ENCODE results near the gene OR7A5.
"Not testable (repeated sequence)": the region's sequence is repeated elsewhere in the genome, so short reads cannot be mapped to it uniquely, and the experiment has no call there.

The OR7A5 gene

DNA sequence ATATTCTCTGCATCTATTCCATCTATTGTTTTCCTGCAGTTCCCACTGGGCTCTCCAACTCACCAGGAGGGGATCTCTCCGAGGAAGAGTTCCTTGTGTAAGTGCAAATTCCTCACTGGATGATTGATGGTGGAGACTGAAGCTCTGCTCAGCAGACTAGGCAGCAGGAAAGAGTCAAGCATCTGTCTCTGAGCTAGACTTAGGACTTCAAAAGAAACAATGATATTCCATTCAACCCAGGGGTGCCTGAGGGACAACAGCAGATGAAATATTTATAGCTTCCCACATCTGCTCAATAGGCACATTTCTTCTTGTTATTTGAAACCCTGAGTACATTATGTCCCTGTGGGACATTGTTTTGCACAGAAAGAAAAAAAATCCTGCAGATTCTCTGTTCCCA, at the start of gene OR7A5, which contains the start of gene OR7C1:
OR7A5 (minus strand) TSS at position 175 of the 400 bp plus-strand sequence. CDS start 6,944 bp downstream, outside the sequence.
OR7C1 (minus strand) TSS at position 175 of the 400 bp plus-strand sequence. CDS start 35,049 bp downstream, outside the sequence.
- no peak for DNase-seq (ENCODE audit: low spot score)

DNA sequence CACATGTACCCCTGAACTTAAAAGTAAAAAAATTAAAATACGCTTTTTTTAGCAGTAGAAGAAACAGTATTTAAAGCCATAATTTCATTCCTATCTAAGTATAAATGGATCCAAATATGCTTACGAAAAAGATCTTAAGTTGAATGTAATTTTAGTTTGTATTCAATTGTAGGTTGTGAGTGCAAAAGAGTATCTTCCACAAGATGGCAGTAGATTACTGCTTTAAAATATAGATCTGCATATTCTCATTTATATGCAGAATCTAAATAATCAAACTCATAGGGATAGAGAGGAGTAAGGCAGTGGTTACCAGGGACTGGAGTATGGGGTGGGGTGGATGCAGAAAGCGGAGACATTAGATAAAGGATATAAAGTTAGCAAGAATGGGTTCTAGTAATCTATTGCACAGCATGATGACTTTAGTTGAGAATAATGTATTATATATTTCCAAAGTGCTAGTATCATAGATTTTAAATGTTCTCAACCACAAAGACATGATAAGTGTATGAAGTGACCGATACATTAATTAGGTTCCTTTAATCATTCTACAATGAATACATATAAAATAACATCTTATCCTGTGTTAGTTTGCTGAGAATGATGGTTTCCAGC, 36.7 kb upstream of the OR7A5 start:
- DNase-seq (ENCODE audit: low spot score): no peak

DNA sequence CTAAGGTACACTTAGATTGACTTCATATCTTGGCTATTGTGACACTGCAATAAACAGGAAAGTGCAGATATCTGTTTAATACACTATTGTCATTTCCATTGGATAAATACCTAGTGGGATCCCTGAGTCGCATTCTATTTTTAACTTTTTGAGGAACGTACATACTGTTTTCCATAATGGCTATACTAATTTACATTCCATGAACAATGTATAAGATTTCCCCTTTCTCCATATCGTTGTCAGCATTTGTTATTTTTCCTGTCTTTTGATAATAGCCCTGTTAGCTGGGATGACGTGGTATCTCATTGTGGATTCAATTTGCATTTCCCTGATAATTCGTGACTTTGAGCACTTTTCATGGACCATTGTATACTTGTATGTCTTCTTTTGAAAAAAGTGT, 33.5 kb upstream of the OR7A5 start:
- DNase-seq (ENCODE audit: low spot score): no peak

DNA sequence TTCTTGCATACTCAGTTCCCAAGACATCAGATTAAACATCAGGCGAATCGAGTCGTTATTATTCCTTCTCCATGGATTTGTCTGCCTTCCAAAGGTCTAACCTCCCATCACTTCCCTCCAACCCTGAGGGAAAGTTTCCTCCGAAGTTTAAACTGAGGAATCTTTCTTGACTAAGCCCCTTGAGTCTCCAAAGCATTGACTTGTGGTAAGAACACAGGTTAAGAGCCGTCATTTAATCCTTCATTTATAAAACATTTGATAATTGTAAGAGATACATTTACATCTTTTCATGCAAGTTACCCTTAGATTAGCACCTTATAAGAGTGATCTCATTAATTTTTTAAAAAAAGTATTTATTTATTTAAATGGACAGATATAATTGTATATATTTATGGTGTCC, 13.8 kb upstream of the OR7A5 start, which contains the start of gene OR7A10:
OR7A10 (minus strand) TSS at position 101 of the 400 bp plus-strand sequence. CDS start 7,045 bp downstream, outside the sequence.
- DNase-seq (ENCODE audit: low spot score): no peak

DNA sequence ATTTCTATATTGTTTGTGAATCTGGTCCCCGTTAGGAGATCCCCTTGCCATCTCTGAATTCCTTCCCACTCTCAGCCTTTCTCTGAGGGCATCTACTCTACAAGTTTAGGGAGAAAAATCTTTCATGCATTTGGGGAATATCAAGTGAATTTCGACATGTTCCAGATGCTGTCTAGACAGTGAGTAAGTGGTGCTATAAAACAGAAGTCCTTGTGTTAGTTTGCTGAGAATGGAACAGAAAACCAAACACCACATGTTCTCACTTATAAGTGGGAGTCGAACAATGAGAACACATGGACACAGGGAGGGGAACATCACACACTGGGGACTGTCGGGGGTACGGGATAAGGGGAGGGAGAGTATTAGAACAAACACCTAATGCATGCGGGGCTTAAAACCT, 8.6 kb upstream of the OR7A5 start:
- DNase-seq (ENCODE audit: low spot score): no peak

DNA sequence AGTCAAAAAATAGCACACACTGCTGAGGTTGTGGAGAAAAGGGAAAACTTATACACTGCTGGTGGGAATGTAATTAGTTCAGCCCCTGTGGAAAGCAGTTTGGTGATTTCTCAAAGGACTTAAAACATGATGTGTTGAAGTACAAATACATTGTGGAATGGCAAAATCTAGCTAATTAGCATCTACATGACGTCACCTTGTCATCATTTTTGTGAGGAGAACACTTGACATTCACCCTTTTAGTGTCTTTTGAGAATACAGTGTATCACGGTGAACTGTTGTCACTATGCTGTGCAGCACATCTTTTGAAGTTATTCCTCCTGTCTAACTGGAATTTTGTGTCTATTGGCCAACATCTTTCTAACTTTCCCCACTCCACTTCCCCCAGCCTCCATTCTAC, 8.2 kb upstream of the OR7A5 start:
- no peak for DNase-seq (ENCODE audit: low spot score)

DNA sequence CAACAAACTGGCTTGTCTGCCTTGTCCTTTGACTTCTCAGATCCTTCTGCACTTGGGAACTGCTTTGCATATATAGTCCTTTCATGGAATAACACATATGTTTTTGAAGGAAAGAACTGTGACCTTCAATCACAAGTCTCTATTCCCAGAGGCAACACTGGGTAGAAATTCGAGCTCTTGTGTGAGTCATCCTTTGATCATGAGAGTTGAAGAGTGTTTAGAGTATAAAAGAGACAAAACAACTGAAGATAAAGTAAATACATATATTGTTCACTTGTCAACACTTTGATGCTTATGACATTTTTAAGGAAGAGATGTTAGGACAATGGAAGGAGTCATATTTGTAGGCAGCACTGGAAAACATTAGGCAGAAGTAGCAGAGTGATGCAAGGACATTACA, 5.2 kb upstream of the OR7A5 start:
- DNase-seq (ENCODE audit: low spot score): no peak

DNA sequence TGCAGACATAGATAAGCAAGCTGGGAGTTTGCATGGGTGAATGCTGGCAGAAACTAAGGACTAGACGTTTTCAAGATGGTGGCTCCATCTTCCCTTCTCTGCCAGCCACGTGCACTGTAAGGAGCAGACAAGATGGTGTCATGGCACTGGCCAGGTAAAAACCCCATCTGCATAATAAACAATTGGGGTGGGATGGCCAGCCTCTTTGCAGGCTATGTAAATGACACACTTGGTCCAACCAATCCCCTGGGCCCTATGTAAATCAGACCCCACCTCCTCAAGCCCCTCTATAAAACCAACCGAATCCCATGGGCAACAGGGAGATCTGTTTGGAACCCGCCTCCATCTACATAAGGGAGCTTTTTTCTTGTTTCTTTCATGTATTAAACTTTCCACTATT, 2.4 kb upstream of the OR7A5 start:
- DNase-seq (ENCODE audit: low spot score): no peak

DNA sequence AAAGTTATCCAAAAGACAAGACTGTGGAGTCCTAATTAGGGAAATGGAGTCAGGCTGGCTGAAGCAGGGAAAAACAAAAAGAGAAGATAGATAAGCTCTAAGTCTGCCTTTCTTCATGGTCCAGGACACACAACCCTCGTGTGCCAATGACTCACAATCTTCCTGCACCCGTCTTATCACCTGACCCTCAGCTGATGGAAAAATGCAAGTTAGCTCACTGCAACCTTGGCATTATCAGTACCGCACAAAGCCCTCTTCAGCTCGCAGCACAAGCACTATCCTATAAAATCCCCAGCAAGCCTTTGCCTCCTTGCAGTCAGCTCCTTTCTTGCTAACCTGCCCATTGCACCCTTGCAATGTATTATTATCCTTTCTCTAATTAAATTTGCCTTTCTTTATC, 4.3 kb downstream of the OR7A5 start:
- no peak for DNase-seq (ENCODE audit: low spot score)

DNA sequence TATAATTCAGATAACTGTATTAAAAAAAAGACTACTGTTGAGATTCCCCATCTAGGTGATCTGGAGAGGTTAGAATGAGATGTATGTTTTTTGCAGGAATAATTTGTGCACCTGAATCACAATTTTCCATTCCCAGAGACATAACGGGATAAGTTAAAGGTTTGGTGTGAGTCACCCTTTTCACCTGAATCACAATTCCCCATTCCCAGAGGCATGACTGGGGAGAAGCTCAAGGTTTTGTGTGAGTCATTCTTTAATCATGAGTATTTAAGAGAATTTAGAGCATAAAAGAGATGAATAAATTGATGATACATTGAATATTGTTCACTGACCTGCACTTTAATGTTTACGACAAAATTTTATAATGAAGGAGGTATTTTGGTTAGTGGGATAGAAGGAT, 9.0 kb downstream of the OR7A5 start:
- no peak for DNase-seq (ENCODE audit: low spot score)

DNA sequence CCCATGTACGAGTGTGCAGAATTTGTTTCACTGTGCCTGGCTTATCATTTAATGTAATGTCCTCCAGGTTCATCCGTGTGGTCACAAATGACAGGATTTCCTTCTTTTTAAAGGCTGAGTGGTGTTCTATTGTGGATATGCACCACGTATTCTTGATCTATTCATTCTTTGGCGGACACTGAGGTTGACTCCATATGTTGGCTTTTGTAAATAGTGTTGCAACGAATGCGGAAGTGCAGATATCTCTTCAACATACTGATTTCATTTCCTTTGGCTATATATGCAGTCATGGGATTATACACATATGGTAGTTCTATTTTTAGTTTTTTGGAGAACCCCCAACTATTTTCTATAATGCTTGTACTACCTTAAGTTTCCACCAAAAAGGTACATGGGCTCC, 13.0 kb downstream of the OR7A5 start:
- no peak for DNase-seq (ENCODE audit: low spot score)

DNA sequence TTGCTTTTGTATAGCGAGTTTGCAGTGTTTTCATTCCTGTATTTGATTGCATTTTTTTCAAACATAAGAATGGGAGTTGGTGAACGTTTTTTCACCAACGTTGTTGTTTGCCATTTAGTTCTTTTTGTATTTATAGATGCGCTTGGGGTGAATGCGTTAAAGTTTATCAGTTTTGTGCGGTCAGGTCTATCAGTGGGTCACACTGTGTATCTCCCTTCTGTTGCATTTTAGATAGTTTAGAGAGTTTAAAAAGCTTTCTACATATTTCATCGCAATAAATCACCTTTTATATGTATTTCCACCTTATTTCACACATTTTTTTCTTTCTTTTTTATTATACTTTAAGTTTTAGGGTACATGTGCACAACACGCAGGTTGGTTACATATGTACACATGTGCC, 16.4 kb downstream of the OR7A5 start:
- DNase-seq (ENCODE audit: low spot score): no peak

DNA sequence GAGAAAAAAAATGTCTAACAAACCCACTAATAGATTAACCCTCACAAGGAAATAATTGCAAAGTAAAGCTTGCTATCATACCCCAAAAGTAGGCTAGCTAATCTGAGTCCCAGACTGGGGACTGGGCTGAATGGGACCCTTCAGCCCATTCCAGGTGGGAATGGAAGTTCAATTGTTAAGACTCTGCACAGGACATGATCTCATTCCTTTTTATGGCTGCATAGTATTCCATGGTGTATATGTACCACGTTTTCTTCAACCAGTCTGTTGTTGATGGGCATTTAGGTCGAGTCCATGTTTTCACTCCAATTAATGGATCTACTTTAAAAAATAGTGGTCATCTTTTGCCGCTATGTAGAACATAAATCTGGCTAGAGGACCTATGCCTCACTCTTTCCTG, 17.9 kb downstream of the OR7A5 start:
- no peak for DNase-seq (ENCODE audit: low spot score)

DNA sequence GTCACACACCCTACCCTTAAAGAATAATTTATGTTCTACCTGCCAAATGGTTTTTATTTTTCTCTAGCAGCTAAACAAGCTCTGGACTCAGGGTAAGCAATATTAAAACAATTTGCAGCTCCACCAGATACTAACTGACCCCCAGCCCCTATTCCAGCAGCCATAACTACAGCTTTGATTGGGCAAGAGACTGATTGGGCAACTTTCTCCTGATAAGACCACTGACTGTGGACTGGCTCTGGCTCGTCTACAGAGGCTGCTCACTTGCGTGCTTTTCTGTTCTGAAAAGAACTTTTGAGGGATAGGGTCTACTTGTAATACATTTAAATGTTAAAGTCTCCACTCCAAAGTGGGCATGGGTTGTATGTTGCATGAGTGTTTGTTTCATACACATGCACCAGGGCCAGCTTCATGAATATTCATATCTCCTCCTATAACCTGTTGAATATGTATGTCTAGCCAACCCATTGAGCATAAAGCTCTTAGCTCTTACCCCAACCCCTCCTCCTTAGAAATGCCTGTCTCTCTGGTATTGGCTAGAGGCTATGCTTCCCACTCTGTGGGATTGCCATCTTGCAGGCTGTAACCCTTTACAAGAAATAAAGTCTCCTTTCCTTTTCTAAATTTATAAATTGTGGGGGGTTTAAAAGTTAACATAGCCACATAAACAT, 19.9 kb downstream of the OR7A5 start:
- no peak for DNase-seq (ENCODE audit: low spot score)

DNA sequence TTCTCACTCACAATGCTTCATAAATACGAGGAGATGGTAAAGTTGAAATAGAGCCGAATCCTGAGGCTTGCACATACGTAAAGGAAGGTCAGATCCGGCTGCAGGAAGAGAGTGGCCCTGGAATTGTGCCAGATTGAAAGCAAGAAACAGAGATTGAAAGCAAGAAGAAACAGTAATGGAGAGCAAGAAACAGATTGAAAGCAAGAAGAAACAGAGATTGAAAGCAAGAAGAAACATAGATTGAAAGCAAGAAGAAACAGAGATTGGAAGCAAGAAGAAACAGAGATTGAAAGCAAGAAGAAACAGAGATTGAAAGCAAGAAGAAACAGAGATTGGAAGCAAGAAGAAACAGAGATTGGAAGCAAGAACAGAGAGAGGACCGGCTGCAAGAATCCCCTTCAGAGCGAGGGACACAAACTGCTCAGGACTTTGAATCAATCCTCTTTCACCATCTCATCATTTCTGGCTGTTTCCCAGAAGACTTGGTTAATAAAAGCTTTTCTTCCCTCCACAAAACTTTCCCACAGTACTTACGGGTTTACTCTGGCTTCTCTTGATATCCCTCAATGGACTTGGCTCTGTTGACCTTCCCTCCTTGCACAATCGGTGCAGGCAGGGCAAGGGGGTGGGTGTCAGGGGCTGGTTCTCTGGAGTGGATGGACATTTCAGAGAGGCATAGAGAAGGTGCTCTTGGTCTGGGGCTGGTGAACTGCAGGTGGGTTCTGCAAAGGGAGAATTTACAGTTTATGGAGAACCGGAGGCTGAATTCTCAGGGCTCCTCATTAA, 25.5 kb downstream of the OR7A5 start:
- no peak for DNase-seq (ENCODE audit: low spot score)

DNA sequence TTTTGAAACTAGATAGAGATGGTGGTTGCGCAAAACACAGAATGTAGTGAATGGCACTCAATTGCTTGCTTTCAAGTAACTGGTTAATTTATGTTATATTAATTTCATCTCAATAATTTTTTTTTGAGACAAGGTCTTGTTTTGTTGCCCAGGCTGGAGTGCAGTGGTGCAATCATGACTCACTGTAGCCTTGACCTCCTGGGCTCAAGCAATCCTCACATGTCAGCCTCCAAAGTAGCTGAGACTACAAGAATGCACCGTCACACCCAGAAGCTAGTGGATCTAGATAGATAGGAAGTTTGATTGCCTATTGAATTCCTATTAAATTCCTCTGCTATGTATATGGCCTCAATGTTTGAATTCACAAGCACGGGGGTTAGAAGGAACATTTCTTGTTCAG, 30.2 kb downstream of the OR7A5 start:
- no peak for DNase-seq (ENCODE audit: low spot score)

DNA sequence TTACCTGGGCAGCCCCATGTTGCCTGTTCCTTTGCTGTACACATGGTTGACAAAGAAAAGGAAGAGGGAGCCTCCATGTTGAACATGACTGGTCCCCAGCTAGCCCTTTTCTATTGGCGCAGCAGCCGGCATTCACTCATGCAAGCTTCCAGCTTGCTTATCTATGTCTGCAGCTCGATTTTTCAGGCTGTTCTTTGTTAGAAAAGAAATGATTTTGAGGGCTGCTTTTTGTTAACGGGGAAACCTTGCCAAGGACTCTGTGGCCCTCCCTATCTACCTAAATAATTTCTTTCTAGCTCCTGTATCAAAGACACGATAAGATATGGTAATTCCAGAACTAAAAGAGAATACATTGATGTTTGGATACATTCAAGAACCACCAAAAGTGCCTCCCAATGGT, 36.2 kb downstream of the OR7A5 start:
- no peak for DNase-seq (ENCODE audit: low spot score)

DNA sequence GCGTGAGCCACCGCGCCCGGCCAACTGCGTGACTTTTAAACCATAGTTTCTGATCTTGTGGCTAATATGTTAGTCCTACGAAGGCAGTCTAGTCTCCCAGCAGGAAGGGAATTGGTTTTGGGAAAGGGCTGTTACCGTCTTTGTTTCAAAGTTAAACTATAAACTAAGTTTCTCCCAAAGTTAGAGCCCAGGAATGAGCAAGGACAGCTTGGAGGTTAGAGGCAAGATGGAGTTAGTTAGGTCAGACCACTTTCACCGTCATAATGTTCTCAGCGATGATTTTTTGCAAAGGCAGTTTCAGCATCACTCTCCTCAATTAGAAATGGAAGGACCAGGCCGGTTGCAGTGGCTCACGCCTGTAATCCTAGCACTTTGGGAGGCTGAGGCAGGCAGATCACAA, 39.0 kb downstream of the OR7A5 start:
- no peak for DNase-seq (ENCODE audit: low spot score)

DNA sequence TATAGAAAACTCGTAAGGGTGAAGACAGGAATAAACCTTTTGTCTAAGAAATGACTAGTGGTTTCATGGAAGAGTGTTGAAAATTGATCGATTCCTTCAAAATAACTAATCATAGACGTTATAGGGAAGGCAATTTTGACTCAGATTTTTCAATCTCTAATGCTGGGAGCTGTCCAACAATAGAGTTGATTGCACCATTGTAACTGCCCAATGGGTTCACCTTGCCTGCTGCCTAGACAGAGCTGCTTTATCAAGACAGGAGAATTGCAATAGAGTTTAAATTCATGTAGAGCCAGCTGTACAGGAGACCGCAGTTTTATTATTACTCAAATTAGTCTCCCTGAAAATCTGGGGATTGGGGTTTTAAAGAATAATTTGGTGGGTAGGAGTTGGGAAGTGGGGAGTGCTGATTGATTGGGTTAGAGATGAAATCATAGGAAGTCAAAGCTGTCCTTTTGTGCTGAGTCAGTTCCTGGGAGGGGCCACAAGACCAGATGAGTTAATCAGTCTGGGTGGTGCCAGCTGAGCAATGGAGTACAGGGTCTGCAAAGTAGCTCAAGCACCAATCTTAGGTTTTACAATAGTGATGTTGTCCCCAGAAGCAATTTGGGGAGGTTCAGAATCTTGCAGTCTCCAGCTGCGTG, 39.8 kb downstream of the OR7A5 start:
- DNase-seq (ENCODE audit: low spot score): no peak

DNA sequence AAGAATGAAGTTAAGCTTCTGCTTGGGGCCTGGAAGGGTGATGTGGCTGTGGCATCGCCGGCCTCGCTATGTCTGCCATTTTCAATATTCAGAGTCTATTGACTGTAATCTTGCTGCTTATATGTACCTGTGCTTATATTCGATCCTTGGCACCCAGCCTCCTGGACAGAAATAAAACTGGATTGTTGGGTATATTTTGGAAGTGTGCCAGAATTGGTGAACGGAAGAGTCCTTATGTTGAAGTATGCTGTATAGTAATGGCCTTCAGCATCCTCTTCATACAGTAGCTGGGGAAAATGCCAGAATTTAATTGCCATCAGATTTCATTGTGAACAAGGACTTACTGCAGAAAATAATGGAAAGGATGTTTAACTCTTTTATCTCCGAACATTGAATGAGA, 42.7 kb downstream of the OR7A5 start:
- DNase-seq (ENCODE audit: low spot score): not testable (repeated sequence)

DNA sequence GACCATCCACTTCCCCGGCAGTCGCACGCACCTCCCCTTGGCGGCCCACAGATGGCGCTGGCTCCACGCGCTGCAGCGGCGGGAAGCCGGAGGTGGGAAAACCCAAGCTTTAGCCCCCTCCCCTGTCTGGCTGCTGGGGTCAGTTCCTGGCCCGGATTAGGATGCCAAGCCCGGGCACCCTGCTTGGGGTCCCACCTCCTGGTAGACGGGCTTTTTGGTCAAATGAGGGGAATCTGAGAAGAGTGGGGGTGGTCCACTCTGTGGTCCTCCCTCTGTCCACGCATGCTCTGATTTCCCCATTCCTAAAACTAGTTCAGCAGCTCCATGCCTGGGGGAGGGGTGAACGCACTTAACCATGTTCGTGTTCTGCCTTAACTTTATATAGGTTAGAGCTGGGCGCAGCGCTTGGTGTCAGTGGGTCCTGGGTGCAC, 48.5 kb downstream of the OR7A5 start:
- DNase-seq (ENCODE audit: low spot score): peak; percentile 31

DNA sequence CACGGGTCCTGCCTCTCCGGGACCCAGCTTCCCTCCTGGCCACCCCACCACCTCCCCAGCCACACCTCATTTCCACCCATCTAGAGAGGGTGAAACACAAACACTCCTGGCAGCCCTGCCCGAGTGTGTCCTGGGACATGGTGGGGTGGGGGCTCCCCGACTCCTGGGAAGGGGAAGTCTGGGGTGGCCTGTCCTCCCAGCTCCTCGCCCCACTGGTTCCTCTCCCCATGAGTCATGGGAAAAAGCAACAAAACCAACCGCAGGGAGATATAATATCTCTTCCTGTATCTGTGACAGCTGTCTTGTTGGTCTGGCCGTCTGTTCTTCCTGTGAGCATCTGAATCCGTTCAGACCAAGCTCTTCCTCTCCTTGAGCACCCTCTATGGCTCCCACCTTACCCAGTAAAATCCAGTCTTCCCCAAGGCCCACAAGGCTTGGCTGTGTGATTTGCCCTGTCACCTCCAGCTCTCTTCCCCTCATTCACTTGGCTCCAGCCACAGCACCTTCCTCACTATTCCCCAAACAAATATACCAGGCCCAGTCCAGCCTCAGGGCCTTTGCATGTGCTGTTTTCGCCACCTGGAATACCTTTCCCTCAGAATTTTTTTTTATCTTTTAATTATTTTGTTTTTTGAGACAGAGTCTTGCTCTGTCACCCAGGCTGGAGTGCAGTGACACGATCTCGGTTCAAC, 49.7 kb downstream of the OR7A5 start:
- DNase-seq (ENCODE audit: low spot score): not testable (repeated sequence)
